ENCODE measurements around the gene RAB11FIP3. TPM values are rescaled to one million over a fixed set of nuclear protein-coding genes. Genes with fewer than 3 reads are reported as not detected.
A peak's percentile ranks its signal among the peaks of the same experiment; 100 is the strongest.

RAB11FIP3 gene
- total RNA-seq, 1 experiment from 2014 or later = 35.8 TPM

- Histone ChIP-seq H3K9me3 (no peaks in the 10 kb centered on the region), H3K27me3 (replicated peaks; ENCODE audit: control insufficient read depth, insufficient read depth, low read length) (no peaks in the 10 kb centered on the region), H3K4me3 (ENCODE audit: low read depth, low read length) (peak overlapping the region; percentile 50), H3K4me1 (peaks cover 28% of the 10 kb centered on the region), H3K36me3 (ENCODE audit: control insufficient read depth, insufficient read depth, low read length) (peaks cover 2% of the 10 kb centered on the region; the same call in 1 of the 2 replicates)
- no peaks in the 10 kb centered on the region for H3K9me3 Mint-ChIP-seq (ENCODE audit: unreplicated experiment)
- H3K27ac Mint-ChIP-seq (ENCODE audit: unreplicated experiment) = peak overlapping the region; percentile 71
- no peaks in the 10 kb centered on the region for H3K27me3 Mint-ChIP-seq (ENCODE audit: insufficient read depth, unreplicated experiment)
- H3K36me3 Mint-ChIP-seq (ENCODE audit: insufficient read depth, unreplicated experiment) = peaks cover 26% of the 10 kb centered on the region
- ChIA-PET POLR2A (interaction anchor here (0.6 to 1.8 kb wide), 2 partner anchors 11 to 103 kb away, joined by 3 to 4 read pairs; partner anchors contain the start of gene METTL26), CTCF (interaction anchor here (0.6 to 1.2 kb wide), 3 partner anchors 38 to 108 kb away, joined by 3 to 5 read pairs (median 3); partner anchors contain the start of gene RAB11FIP3)
- peak; percentile 79 to 84 for DNase-seq
- H3K4me1 Mint-ChIP-seq (ENCODE audit: low read depth, unreplicated experiment) = no peaks in the 10 kb centered on the region
- peak overlapping the region; percentile 67 for H3K4me3 Mint-ChIP-seq (ENCODE audit: unreplicated experiment)
- no peak for TF ChIP-seq CTCF (IDR thresholded peaks at IDR 0.05; ENCODE audit: insufficient read depth in 1 of 2, low read depth in 1 of 2, low read length in 1 of 2, severe bottlenecking in 1 of 2, unreplicated experiment in 1 of 2)
- intact Hi-C loops (cut with micrococcal nuclease; ENCODE audit: unreplicated experiment) = no loop called here
- TSS peak; percentile 50 for BruUV-seq (replicated peaks)
These were observed 108.1 kb downstream of the RAB11FIP3 start for GRCh38 chr16:533391-534123.

- DNase-seq = peak; percentile 87 to 88
- H3K27ac Mint-ChIP-seq (ENCODE audit: unreplicated experiment) = peak overlapping the region; percentile 71
- Histone ChIP-seq H3K27me3 (replicated peaks; ENCODE audit: control insufficient read depth, insufficient read depth, low read length) (no peaks in the 10 kb centered on the region), H3K4me3 (ENCODE audit: low read depth, low read length) (peak overlapping the region; percentile 50), H3K9me3 (no peaks in the 10 kb centered on the region), H3K4me1 (peaks cover 28% of the 10 kb centered on the region), H3K36me3 (ENCODE audit: control insufficient read depth, insufficient read depth, low read length) (peaks cover 2% of the 10 kb centered on the region; the same call in 1 of the 2 replicates)
- no peaks in the 10 kb centered on the region for H3K9me3 Mint-ChIP-seq (ENCODE audit: unreplicated experiment)
- H3K36me3 Mint-ChIP-seq (ENCODE audit: insufficient read depth, unreplicated experiment) = peaks cover 26% of the 10 kb centered on the region
- no peak for TF ChIP-seq CTCF (IDR thresholded peaks at IDR 0.05; ENCODE audit: insufficient read depth in 1 of 2, low read depth in 1 of 2, low read length in 1 of 2, severe bottlenecking in 1 of 2, unreplicated experiment in 1 of 2)
- CTCF ChIA-PET = interaction anchor here (1.2 kb wide), 2 partner anchors 51 to 109 kb away, joined by 3 to 5 read pairs; partner anchors contain the start of gene RAB11FIP3
- TSS peak; percentile 15 for BruUV-seq (replicated peaks)
- POLR2A ChIA-PET = interaction anchor here (1.8 kb wide), 1 partner anchor 102 kb away, joined by 4 read pairs; the partner anchor contains the start of gene METTL26
- no peaks in the 10 kb centered on the region for H3K27me3 Mint-ChIP-seq (ENCODE audit: insufficient read depth, unreplicated experiment)
- H3K4me3 Mint-ChIP-seq (ENCODE audit: unreplicated experiment) = peak overlapping the region; percentile 67
- no peaks in the 10 kb centered on the region for H3K4me1 Mint-ChIP-seq (ENCODE audit: low read depth, unreplicated experiment)
- intact Hi-C loops (cut with micrococcal nuclease; ENCODE audit: unreplicated experiment) = no loop called here
These were observed 108.7 kb downstream of the RAB11FIP3 start for GRCh38 chr16:534135-534534.

GRCh38 chr16:534856-535445, 109.5 kb downstream of the RAB11FIP3 start:
- ChIA-PET CTCF (no interaction called here), POLR2A (interaction anchor here (1.8 kb wide), 1 partner anchor 101 kb away, joined by 4 read pairs; the partner anchor contains the start of gene METTL26)
- H3K27me3 Mint-ChIP-seq (ENCODE audit: insufficient read depth, unreplicated experiment) = no peaks in the 10 kb centered on the region
- H3K9me3 Mint-ChIP-seq (ENCODE audit: unreplicated experiment) = no peaks in the 10 kb centered on the region
- TF ChIP-seq CTCF (IDR thresholded peaks at IDR 0.05; ENCODE audit: insufficient read depth in 1 of 2, low read depth in 1 of 2, low read length in 1 of 2, severe bottlenecking in 1 of 2, unreplicated experiment in 1 of 2) = no peak
- no peaks in the 10 kb centered on the region for H3K27me3 ChIP-seq (replicated peaks; ENCODE audit: control insufficient read depth, insufficient read depth, low read length)
- peaks cover 28% of the 10 kb centered on the region for H3K4me1 ChIP-seq
- H3K27ac Mint-ChIP-seq (ENCODE audit: unreplicated experiment) = peak overlapping the region; percentile 69
- DNase-seq = no peak
- H3K9me3 ChIP-seq = no peaks in the 10 kb centered on the region
- H3K4me3 Mint-ChIP-seq (ENCODE audit: unreplicated experiment) = peak overlapping the region; percentile 67
- peak overlapping the region; percentile 50 for H3K4me3 ChIP-seq (ENCODE audit: low read depth, low read length)
- intact Hi-C loops (cut with micrococcal nuclease; ENCODE audit: unreplicated experiment) = no loop called here
- peaks cover 30% of the 10 kb centered on the region for H3K36me3 Mint-ChIP-seq (ENCODE audit: insufficient read depth, unreplicated experiment)
- peaks cover 2% of the 10 kb centered on the region; the same call in 1 of the 2 replicates for H3K36me3 ChIP-seq (ENCODE audit: control insufficient read depth, insufficient read depth, low read length)
- no TSS peak for BruUV-seq (replicated peaks)
- no peaks in the 10 kb centered on the region for H3K4me1 Mint-ChIP-seq (ENCODE audit: low read depth, unreplicated experiment)

Measured in Caco-2 (cell line).